ENCODE results near the gene KIF18B.
A peak's percentile ranks its signal among the peaks of the same experiment; 100 is the strongest.

The KIF18B gene

GRCh38 chr17:44947461-44948314 lies at the start of gene KIF18B:
TSS of gene KIF18B (minus strand) at chr17:44947773. CDS start at chr17:44936344, 11,429 bp downstream.
- DNase-seq (ENCODE audit: insufficient read length, low spot score) (peak; percentile 97), FAIRE-seq (no peak)
- TF ChIP-seq CTCF (IDR thresholded peaks at IDR 0.05; ENCODE audit: insufficient read depth, missing control alignments): peak; percentile 17

- TF ChIP-seq CTCF (IDR thresholded peaks at IDR 0.05; ENCODE audit: insufficient read depth, missing control alignments): no peak
- FAIRE-seq (no peak), DNase-seq (ENCODE audit: insufficient read length, low spot score) (no peak)
Measured at GRCh38 chr17:44996304-44996703, 48.7 kb upstream of the KIF18B start.

- FAIRE-seq: no peak
- DNase-seq (ENCODE audit: insufficient read length, low spot score): no peak
- no peak for TF ChIP-seq CTCF (IDR thresholded peaks at IDR 0.05; ENCODE audit: insufficient read depth, missing control alignments)
Measured at GRCh38 chr17:44995436-44996001, 47.9 kb upstream of the KIF18B start.

GRCh38 chr17:44992242-44992939 lies 44.8 kb upstream of the KIF18B start:
- no peak for TF ChIP-seq CTCF (IDR thresholded peaks at IDR 0.05; ENCODE audit: insufficient read depth, missing control alignments)
- no peak for DNase-seq (ENCODE audit: insufficient read length, low spot score)
- FAIRE-seq: no peak

GRCh38 chr17:44990994-44991393 lies 43.4 kb upstream of the KIF18B start:
- DNase-seq (ENCODE audit: insufficient read length, low spot score) (no peak), FAIRE-seq (no peak)
- TF ChIP-seq CTCF (IDR thresholded peaks at IDR 0.05; ENCODE audit: insufficient read depth, missing control alignments): no peak

- DNase-seq (ENCODE audit: insufficient read length, low spot score) (no peak), FAIRE-seq (no peak)
- no peak for TF ChIP-seq CTCF (IDR thresholded peaks at IDR 0.05; ENCODE audit: insufficient read depth, missing control alignments)
Measured at GRCh38 chr17:44989552-44990138, 42.1 kb upstream of the KIF18B start.
